GM12874 (cell line): ENCODE data around the gene RAB3B.

Experiments used
- CTCF ChIP-seq: IDR thresholded peaks from 2 replicates; pipeline ENCODE4 v1.5.1; 2011; ENCODE audit warnings: low read depth, mild to moderate bottlenecking, control low read depth, low read length, moderate library complexity; ENCODE audit not compliant: insufficient read depth

The RAB3B gene

DNA sequence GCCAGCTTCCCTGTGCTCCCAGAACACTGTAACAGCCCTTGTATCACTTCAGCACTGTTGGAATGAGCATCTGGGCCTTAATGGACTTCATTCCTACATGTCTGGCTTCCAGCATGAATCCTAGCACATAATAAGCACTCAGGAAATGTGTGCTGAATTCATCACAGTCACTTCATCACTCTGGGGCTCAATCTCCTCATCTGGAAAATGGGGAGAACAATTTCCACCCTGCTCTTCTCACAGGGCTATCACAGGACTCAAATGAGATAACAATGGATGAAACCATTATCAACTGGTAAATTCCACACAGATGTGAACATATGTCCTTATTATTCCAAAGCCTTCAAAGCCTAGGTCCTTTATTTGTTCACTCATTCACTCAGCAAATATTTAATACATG, 12.4 kb downstream of the RAB3B start:
- TF ChIP-seq CTCF = no peak

DNA sequence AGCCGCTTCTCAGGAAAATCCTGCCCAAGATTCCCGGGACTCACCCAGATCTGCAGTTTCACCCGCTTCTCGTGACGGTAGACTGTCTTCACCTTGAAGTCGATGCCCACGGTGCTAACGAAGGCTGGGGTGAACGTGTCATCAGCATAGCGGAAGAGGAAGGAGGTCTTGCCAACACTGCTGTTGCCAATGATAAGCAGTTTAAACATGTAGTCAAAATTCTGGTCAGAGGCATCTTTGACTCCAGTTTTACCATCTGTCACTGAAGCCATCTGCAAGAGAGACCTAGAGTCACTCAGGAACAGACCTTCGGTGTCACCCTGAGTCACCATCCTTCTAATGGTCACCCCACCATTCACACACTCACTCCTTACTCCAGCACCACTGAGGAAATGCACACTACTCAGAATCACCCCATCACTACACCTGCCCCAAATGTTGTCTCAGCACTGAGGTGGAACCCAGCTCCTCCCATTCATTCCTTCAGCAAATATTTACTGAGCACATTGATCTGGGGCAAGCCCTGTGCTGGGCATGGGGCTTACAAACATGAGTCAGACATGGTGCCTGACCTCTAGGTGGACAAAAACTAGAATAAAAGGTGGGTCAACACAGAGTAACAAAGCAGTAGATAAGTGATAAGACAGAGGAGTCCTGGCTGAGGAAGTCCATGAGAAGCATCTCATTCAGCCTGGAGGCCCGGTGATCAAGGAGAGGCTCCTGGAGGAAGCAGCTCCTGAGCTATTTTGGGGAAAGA, 13.5 kb downstream of the RAB3B start:
- no peak for TF ChIP-seq CTCF

DNA sequence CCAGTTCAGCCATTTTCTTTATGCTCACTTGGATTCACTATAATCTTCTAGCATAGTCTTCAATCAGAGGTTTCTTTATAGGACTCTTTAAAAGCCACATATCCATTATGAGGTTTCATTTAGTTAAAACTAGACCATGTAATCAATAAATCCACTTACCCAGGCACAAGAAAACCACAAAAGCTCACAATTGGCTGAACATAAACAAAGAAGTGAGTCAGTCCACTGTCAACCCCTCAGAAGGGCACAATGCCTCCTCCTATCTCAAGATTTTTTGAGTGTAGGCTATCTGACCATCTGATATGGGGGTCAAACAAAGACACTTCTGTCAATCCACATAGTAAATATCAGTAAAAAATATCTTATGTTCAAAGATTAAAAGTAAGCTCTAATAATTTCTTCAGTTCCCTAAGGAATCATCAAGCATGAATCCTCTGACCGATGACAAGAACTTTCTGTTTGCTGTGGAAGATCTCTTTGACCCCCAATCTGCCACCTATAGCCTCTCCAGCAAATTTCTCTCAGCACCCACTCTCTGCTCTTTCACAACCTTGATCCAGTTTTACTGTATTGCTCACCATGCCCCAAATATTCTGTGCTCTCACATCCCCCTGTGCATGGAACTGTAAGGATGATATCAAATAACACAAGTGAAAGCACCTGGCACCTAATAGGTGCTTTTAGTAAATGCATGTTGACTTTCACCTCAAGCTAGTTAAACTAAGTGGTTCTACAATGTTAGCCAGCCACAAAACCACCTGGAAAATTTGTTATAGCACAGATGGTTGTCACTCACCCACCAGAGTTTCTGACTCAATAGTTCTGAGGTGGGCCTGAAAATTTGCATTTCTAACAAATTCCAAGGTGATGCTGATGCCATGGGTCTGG, 16.7 kb downstream of the RAB3B start:
- TF ChIP-seq CTCF = no peak

GRCh38 chr1:51969038-51969705, 21.3 kb downstream of the RAB3B start:
- TF ChIP-seq CTCF = no peak

- no peak for TF ChIP-seq CTCF
Observed at GRCh38 chr1:51968632-51969031, 21.9 kb downstream of the RAB3B start.

GRCh38 chr1:51966559-51966958, 23.9 kb downstream of the RAB3B start:
- no peak for TF ChIP-seq CTCF

GRCh38 chr1:51964309-51964696, 26.2 kb downstream of the RAB3B start:
- TF ChIP-seq CTCF = no peak
